ENCODE measurements around the gene ZNF430. TPM values are rescaled to one million over a fixed set of nuclear protein-coding genes. Genes with fewer than 3 reads are reported as not detected.

Gene ZNF430
- total RNA-seq, 1 experiment from 2014 or later: 7.4 TPM

GRCh38 chr19:21109116-21109515 lies 88.7 kb downstream of the ZNF430 start:
- Histone ChIP-seq H3K36me3 (ENCODE audit: low read depth) (0 out of 2 replicates have a peak, but pooled peaks cover 3% of the 10 kb centered on the region), H3K79me2 (ENCODE audit: low read depth) (no peaks in the 10 kb centered on the region), H3K27ac (no peak overlapping the region), H3K27me3 (ENCODE audit: insufficient read depth, low read depth) (no peaks in the 10 kb centered on the region), H3F3A (ENCODE audit: insufficient read depth, low read depth) (no peaks in the 10 kb centered on the region), H3K9me3 (ENCODE audit: insufficient read depth, low read depth) (peaks cover 6% of the 10 kb centered on the region; the same call in 1 of the 2 replicates), H3K9me2 (ENCODE audit: insufficient read depth) (no peaks in the 10 kb centered on the region), H3K4me1 (replicated peaks; ENCODE audit: insufficient read depth) (no peaks in the 10 kb centered on the region), H3K4me2 (no peak overlapping the region), H3K4me3 (no peak overlapping the region), H2AFZ (no peak overlapping the region), H4K20me1 (ENCODE audit: insufficient read depth) (no peaks in the 10 kb centered on the region)
- no TSS peak for BruUV-seq (replicated peaks)
- no peak for TF ChIP-seq EZH2 (IDR thresholded peaks at IDR 0.05; ENCODE audit: low read depth)
- TF ChIP-seq, protein P1, sequence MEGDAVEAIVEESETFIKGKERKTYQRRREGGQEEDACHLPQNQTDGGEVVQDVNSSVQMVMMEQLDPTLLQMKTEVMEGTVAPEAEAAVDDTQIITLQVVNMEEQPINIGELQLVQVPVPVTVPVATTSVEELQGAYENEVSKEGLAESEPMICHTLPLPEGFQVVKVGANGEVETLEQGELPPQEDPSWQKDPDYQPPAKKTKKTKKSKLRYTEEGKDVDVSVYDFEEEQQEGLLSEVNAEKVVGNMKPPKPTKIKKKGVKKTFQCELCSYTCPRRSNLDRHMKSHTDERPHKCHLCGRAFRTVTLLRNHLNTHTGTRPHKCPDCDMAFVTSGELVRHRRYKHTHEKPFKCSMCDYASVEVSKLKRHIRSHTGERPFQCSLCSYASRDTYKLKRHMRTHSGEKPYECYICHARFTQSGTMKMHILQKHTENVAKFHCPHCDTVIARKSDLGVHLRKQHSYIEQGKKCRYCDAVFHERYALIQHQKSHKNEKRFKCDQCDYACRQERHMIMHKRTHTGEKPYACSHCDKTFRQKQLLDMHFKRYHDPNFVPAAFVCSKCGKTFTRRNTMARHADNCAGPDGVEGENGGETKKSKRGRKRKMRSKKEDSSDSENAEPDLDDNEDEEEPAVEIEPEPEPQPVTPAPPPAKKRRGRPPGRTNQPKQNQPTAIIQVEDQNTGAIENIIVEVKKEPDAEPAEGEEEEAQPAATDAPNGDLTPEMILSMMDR (conservative IDR thresholded peaks at IDR 0.05): no peak
- CTCF ChIA-PET: no interaction called here
- POLR2A ChIA-PET (ENCODE audit: unreplicated experiment): no interaction called here
- intact Hi-C loops (cut with micrococcal nuclease; ENCODE audit: unreplicated experiment): no loop called here
- no peak for DNase-seq

Other genes with a start within 250 kb of the ZNF430 start
- 3.9 and 4.9 TPM in 2 replicates for gene ZNF66, start 244.4 kb upstream of the ZNF430 start, total RNA-seq (2021)
- gene ZNF85, start 97.4 kb upstream of the ZNF430 start, total RNA-seq (2021): 5.7 and 6.4 TPM in 2 replicates
- 7.5 and 8.0 TPM in 2 replicates for gene ZNF714, start 61.5 kb downstream of the ZNF430 start, total RNA-seq (2021)
- 19.0 and 27.2 TPM in 2 replicates for gene ZNF431, start 121.4 kb downstream of the ZNF430 start, total RNA-seq (2021)

All from PC-9 (cell line).